ENCODE results near the gene FNDC8.

The FNDC8 gene

GRCh38 chr17:35121315-35121714 lies at the start of gene FNDC8:
Gene FNDC8 (plus strand): TSS chr17:35121615. CDS start chr17:35121694, 79 bp downstream.
- H3K4me3 ChIP-seq (ENCODE audit: low read depth, low read length), result no peak within 1 kb of the TSS
- TF ChIP-seq CTCF (conservative IDR thresholded peaks at IDR 0.05; ENCODE audit: low read depth, low read length), result no peak
- no peak for DNase-seq (ENCODE audit: low read depth)

- DNase-seq (ENCODE audit: low read depth), result no peak
- TF ChIP-seq CTCF (conservative IDR thresholded peaks at IDR 0.05; ENCODE audit: low read depth, low read length), result no peak
Measured at GRCh38 chr17:35073183-35073790, 48.1 kb upstream of the FNDC8 start.

GRCh38 chr17:35073991-35074627 lies 47.3 kb upstream of the FNDC8 start:
- no peak overlapping the region for H3K4me3 ChIP-seq (ENCODE audit: low read depth, low read length)
- peak; percentile 38 for DNase-seq (ENCODE audit: low read depth)
- no peak for TF ChIP-seq CTCF (conservative IDR thresholded peaks at IDR 0.05; ENCODE audit: low read depth, low read length)

More at GRCh38 chr17:35073183-35073790, 48.1 kb upstream of the FNDC8 start:
- no peak overlapping the region for H3K4me3 ChIP-seq (ENCODE audit: low read depth, low read length)

GRCh38 chr17:35074711-35075707 lies 46.4 kb upstream of the FNDC8 start:
- no peak overlapping the region for H3K4me3 ChIP-seq (ENCODE audit: low read depth, low read length)

GRCh38 chr17:35076874-35077273 lies 44.5 kb upstream of the FNDC8 start:
- no peak for DNase-seq (ENCODE audit: low read depth)
- no peak for TF ChIP-seq CTCF (conservative IDR thresholded peaks at IDR 0.05; ENCODE audit: low read depth, low read length)
- no peak overlapping the region for H3K4me3 ChIP-seq (ENCODE audit: low read depth, low read length)

More at GRCh38 chr17:35074711-35075707, 46.4 kb upstream of the FNDC8 start:
- no peak for TF ChIP-seq CTCF (conservative IDR thresholded peaks at IDR 0.05; ENCODE audit: low read depth, low read length)
- peak; percentile 42 for DNase-seq (ENCODE audit: low read depth)

- no peak for TF ChIP-seq CTCF (conservative IDR thresholded peaks at IDR 0.05; ENCODE audit: low read depth, low read length)
- DNase-seq (ENCODE audit: low read depth), result peak; percentile 61
- no peak overlapping the region for H3K4me3 ChIP-seq (ENCODE audit: low read depth, low read length)
Measured at GRCh38 chr17:35079547-35080423, 41.6 kb upstream of the FNDC8 start.

Measured in choroid plexus epithelial cell (primary cell).